Bronchial epithelial cell (primary cell): Measurements from ENCODE around the gene MBP. TPM values are rescaled to one million over a fixed set of nuclear protein-coding genes. Genes with fewer than 3 reads are reported as not detected.
"Not testable (repeated sequence)": the region's sequence is repeated elsewhere in the genome, so short reads cannot be mapped to it uniquely, and the experiment has no call there.

Experiments used
- DNase-seq: peaks from one replicate; pipeline ENCODE4 v3.0.0-alpha.2; 2010; ENCODE audit warnings: low read depth
- FAIRE-seq: peaks from 2 replicates; lab custom pipeline; 2011; peaks lifted over from hg19 to GRCh38; lab: Jason Lieb, UNC
- H3K27me3 ChIP-seq: 2 replicates; pipeline ENCODE4 v1.5.1; 2011; ENCODE audit warnings: low read length; ENCODE audit not compliant: control insufficient read depth, insufficient read depth
- H3K36me3 ChIP-seq: 2 replicates; pipeline ENCODE4 v1.5.1; 2011; ENCODE audit warnings: low read length; ENCODE audit not compliant: control insufficient read depth, insufficient read depth
- H3K4me3 ChIP-seq: 2 replicates; pipeline ENCODE4 v1.5.1; 2011; ENCODE audit warnings: mild to moderate bottlenecking, low read depth, low read length, control low read depth
- total RNA-seq: library from RNA; depleted of rRNA; stranded (reverse); fragments of >200 nt; gene quantifications from 2 replicates; pipeline ENCODE4 v1.2.1, GENCODE V29; 2014
- TF ChIP-seq, protein P1 (sequence below): IDR thresholded peaks from 2 replicates; pipeline ENCODE4 v1.5.1; 2011; ENCODE audit warnings: mild to moderate bottlenecking, moderate library complexity, low read length, control low read depth, inconsistent platforms; ENCODE audit not compliant: insufficient read depth, severe bottlenecking

The MBP gene
- total RNA-seq, 1 donor from 2014 or later = 26.6 TPM

DNA sequence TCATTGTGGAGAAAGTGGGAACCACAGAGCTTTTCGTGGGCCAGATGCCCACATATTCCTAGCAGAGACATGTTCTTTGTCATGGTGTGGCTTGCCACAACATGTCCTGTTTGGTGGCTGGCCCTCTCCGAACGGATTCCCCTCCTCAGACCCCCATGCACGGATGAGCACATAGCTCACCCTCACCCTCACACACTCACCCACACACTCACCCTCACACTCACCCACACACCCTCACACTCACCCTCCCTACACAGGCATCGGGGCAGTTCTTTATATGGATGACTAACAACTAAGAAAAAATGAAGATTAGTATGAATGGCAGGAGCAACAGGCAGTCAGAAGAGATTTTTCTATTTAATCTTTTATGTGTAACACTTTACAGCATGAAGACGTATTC lies 160.3 kb downstream of the MBP start:
- H3K27me3 ChIP-seq = no peaks in the 10 kb centered on the region

DNA sequence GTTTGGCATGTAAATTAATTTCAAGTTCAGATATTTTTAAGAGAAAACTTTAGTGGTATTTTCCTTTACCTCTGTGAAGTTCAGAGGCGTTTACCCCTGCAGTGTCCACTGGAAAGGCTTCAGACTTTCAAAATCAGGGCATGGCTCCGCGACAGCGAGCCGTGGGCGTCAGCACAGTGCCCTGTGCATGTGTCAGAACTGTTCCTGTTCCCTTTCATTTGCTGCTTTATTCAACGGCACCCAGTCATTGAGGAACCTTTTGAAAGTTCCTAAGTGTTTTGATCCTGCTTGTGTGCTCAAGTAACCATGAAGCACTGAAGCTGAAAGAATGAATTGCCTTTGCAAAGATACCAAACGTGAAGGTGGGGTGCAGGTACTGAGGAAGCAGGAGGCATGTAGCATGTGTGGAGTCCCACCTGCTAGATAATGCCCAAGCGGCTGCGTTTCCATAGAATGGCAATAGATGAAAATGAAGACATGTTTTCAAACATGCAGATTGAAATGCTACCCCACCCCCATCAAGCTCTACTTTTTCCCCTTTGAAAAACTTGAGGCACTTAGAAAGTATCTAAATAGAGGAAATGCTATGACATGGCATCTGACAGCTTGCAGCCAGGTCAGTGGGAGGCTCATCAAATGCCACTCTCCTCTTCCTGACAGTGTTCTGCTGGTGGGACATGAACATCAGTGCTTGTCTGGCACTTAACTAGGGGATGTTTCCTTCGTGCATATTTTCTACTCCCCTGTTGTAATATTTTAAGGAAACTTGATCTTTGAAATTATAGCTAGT lies 161.6 kb downstream of the MBP start:
- DNase-seq = no peak
- Histone ChIP-seq H3K36me3 (peaks cover 2% of the 10 kb centered on the region), H3K27me3 (no peaks in the 10 kb centered on the region), H3K4me3 (no peak overlapping the region)
- TF ChIP-seq, protein P1, sequence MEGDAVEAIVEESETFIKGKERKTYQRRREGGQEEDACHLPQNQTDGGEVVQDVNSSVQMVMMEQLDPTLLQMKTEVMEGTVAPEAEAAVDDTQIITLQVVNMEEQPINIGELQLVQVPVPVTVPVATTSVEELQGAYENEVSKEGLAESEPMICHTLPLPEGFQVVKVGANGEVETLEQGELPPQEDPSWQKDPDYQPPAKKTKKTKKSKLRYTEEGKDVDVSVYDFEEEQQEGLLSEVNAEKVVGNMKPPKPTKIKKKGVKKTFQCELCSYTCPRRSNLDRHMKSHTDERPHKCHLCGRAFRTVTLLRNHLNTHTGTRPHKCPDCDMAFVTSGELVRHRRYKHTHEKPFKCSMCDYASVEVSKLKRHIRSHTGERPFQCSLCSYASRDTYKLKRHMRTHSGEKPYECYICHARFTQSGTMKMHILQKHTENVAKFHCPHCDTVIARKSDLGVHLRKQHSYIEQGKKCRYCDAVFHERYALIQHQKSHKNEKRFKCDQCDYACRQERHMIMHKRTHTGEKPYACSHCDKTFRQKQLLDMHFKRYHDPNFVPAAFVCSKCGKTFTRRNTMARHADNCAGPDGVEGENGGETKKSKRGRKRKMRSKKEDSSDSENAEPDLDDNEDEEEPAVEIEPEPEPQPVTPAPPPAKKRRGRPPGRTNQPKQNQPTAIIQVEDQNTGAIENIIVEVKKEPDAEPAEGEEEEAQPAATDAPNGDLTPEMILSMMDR = no peak
- no peak for FAIRE-seq

More for the DNA sequence above, 160.3 kb downstream of the MBP start:
- FAIRE-seq (no peak), DNase-seq (peak; percentile 41)
- H3K36me3 ChIP-seq = peaks cover 2% of the 10 kb centered on the region
- no peak overlapping the region for H3K4me3 ChIP-seq
- TF ChIP-seq, protein P1 = no peak

DNA sequence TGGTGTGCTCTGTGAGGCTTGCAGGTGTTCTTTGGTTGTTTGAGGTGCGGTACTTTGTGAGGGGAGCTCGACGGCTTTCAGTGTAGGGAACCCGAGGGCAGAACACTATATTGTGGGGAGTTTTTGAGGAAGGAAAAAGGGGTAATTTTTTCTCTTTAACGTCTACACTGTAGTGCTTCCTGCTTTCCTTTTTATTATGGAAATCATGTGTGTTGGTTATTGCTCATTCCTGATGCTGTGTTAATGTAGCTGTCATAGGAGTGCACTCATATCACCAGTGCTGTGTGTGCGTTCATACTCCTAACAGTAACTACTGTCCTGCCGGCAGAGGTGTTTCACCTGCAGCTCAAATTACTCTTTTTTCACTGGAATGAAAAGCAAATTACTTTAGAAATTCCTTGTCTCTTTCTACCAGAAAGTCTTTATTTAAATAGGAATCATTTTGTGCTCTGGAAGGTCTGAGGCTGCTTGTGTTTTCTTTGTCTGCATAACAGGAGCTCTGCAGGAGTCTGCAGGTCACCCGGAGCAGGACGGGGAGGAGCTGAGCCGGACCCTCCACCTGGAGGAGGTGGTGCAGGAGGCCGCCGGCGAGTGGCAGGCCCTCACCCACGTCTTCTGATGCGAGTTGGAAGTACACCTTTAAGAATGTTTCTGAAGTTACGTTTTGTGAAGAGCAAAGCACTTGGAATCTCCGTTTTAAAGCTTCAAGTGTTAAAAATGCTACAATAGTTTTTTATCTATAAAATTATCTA lies 164.7 kb downstream of the MBP start:
- H3K36me3 ChIP-seq = peaks cover 2% of the 10 kb centered on the region
- TF ChIP-seq, protein P1 = no peak
- no peak overlapping the region for H3K4me3 ChIP-seq
- no peak for FAIRE-seq
- H3K27me3 ChIP-seq = no peaks in the 10 kb centered on the region
- DNase-seq = no peak

DNA sequence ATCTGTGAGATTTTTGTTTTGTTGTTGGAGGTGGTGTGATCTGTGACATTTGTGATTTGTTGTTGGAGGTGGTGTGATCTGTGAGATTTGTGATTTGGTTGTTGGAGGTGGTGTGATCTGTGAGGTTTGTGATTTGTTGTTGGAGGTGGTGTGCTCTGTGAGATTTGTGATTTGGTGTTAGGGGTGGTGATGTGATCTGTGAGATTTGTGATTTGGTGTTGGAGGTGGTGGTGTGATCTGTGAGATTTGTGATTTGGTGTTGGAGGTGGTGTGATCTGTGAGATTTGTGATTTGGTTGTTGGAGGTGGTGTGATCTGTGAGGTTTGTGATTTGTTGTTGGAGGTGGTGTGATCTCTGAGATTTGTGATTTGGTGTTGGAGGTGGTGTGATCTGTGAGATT lies 165.3 kb downstream of the MBP start:
- not testable (repeated sequence) for H3K27me3 ChIP-seq, DNase-seq, H3K36me3 ChIP-seq, H3K4me3 ChIP-seq
- FAIRE-seq = peak; percentile 100

DNA sequence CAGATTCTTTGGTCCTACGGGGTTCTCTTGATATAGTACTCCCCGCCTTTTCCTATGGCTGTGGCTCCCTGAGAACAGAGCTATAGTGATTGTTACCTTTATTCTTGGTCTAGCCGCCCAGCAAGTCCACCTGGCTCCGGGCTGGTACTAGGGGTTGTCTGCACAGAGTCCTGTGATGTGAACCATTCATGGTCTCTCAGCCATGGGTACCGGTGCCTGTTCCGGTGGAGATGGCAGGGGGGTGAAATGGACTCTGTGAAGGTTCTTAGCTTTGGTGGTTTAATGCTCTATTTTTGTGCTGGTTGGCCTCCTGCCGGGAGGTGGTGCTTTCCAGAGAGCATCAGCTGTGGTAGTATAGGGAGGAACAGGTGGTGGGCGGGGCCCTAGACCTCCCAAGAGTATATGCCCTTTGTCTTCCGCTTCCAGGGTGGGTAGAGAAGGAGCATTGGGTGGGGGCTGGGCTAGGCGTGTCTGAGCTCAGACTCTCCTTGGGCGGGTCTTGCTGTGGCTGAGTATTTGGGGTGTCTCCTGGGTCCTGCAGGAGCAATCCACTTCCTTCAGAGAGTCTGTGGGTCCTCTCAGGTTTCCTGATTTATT lies 166.9 kb downstream of the MBP start:
- not testable (repeated sequence) for H3K27me3 ChIP-seq, FAIRE-seq, H3K36me3 ChIP-seq, H3K4me3 ChIP-seq, DNase-seq

DNA sequence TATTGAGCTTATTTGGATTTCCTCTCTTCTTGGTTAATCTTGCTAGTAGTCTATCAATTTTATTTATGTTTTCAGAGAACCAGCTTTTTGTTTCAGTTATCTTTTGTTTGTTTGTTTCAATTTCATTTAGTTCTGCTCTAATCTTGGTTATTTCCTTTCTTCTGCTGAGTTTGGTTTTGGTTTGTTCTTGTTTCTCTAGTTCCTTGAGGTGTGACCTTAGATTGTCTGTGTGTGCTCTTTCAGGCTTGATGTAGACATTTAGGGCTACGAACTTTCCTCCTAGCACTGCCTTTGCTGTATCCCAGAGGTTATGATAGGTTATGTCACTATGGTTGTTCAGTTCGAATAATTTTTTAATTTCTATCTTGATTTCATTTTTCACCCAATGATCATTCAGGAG lies 168.6 kb downstream of the MBP start:
- FAIRE-seq (no peak), DNase-seq (no peak)
- peaks cover 3% of the 10 kb centered on the region for H3K36me3 ChIP-seq
- H3K4me3 ChIP-seq = no peak overlapping the region
- TF ChIP-seq, protein P1 = no peak
- H3K27me3 ChIP-seq = no peaks in the 10 kb centered on the region
